K562 (cell line): ENCODE results near the gene DLGAP1. TPM values are rescaled to one million over a fixed set of nuclear protein-coding genes. Genes with fewer than 3 reads are reported as not detected.

Experiments used
- ATAC-seq: fragments of 200-7000 bp; cut with Tn5 transposase; 3 replicates; pipeline ENCODE4 v1.9.1; 2020; ENCODE audit warnings: moderate library complexity
- BruUV-seq: library from RNA; stranded (reverse); fragments of 400-500 nt; replicated peaks from 2 replicates; lab custom pipeline; 2021; lab: Mats Ljungman, UMichigan
- CTCF ChIA-PET: fragments of 300-600 bp; formaldehyde crosslinking; extraction: SDS; loops from one replicate; lab custom pipeline; 2021; ENCODE audit warnings: low intra/inter-chr PET ratio; lab: Yijun Ruan, JAX
- POLR2A ChIA-PET: fragments of 300-600, 350-650 bp; sonication (Branson Sonifier 250); formaldehyde crosslinking; extraction: SDS; loops from one replicate; lab custom pipeline; 2021; ENCODE audit warnings: antibody characterized with exemption, inconsistent platforms; lab: Yijun Ruan, JAX
- DNase-seq, 4 experiments: peaks; one replicate each; pipeline versions ENCODE4 v3.0.0 to v3.0.0-alpha.2; 2011 to 2018; ENCODE audit warnings: low spot score in 3 of 4, mixed read lengths in 3 of 4; ENCODE audit errors: extremely low read depth in 1 of 4
- FAIRE-seq: peaks from 2 replicates; lab custom pipeline; 2011; peaks lifted over from hg19 to GRCh38; lab: Jason Lieb, UNC
- H2AFZ ChIP-seq: 2 replicates; pipeline ENCODE4 v1.6.0; 2011; ENCODE audit warnings: low read depth, low read length, control low read depth, inconsistent platforms
- H3K27ac ChIP-seq: fragments of 200-600 bp; 3 replicates; pipeline ENCODE4 v1.8.0; 2011; ENCODE audit warnings: low read depth, mild to moderate bottlenecking, control low read depth, inconsistent platforms, low read length, moderate library complexity, mixed read lengths; ENCODE audit errors: extremely low read depth
- H3K27me3 ChIP-seq, 2 experiments: fragments of 300-600 bp in 1 of 2; 2 replicates in 1 of 2; 3 replicates in 1 of 2; pipeline versions ENCODE4 v1.6.0 to v1.8.0; 2011; ENCODE audit warnings: inconsistent platforms in 2 of 2, low read length in 2 of 2, mild to moderate bottlenecking in 1 of 2, mixed read lengths in 1 of 2, moderate library complexity in 1 of 2; ENCODE audit not compliant: control insufficient read depth in 2 of 2, insufficient read depth in 2 of 2
- H3K36me3 ChIP-seq: fragments of 300-600 bp; 3 replicates; pipeline ENCODE4 v1.8.0; 2011; ENCODE audit warnings: mild to moderate bottlenecking, low read length, inconsistent platforms; ENCODE audit not compliant: control insufficient read depth, insufficient read depth
- H3K4me1 ChIP-seq, 2 experiments: fragments of 200-600 bp in 1 of 2; replicated peaks in 1 of 2; 2 replicates in 1 of 2; 3 replicates in 1 of 2; pipeline versions ENCODE4 v1.5.1 to v1.8.0; 2011; ENCODE audit warnings: inconsistent platforms in 2 of 2, low read length in 2 of 2, mild to moderate bottlenecking in 1 of 2, mixed read lengths in 1 of 2, moderate library complexity in 1 of 2; ENCODE audit not compliant: control insufficient read depth in 2 of 2, insufficient read depth in 2 of 2
- H3K4me2 ChIP-seq: 2 replicates; pipeline ENCODE4 v1.6.1; 2011; ENCODE audit warnings: low read length, control low read depth, inconsistent platforms, mixed read lengths; ENCODE audit not compliant: insufficient read depth
- H3K4me3 ChIP-seq: fragments of 200-600 bp; sonication (generic), shearing (Covaris generic); 2 replicates; pipeline ENCODE4 v1.5.1; 2016; ENCODE audit warnings: control low read depth, inconsistent platforms
- H3K79me2 ChIP-seq: fragments of 200-600 bp; 3 replicates; pipeline ENCODE4 v1.8.0; 2011; ENCODE audit warnings: low read length, inconsistent platforms; ENCODE audit not compliant: control insufficient read depth, insufficient read depth
- H3K9ac ChIP-seq, 2 experiments: 2 replicates each; pipeline versions ENCODE4 v1.6.0 to v1.6.1; 2011; ENCODE audit warnings: low read depth in 2 of 2, low read length in 2 of 2, control low read depth in 1 of 2, inconsistent platforms in 1 of 2, mild to moderate bottlenecking in 1 of 2, mixed read lengths in 1 of 2; ENCODE audit not compliant: insufficient read depth in 1 of 2
- H3K9me1 ChIP-seq: one replicate; pipeline ENCODE4 v1.6.0; 2011; ENCODE audit warnings: inconsistent platforms, mild to moderate bottlenecking, low read length, moderate library complexity; ENCODE audit not compliant: control insufficient read depth, insufficient read depth
- H3K9me3 ChIP-seq: replicated peaks from 2 replicates; pipeline ENCODE4 v1.5.1; 2011; ENCODE audit warnings: low read depth, low read length, inconsistent platforms; ENCODE audit not compliant: control insufficient read depth, insufficient read depth
- H4K20me1 ChIP-seq: replicated peaks from 2 replicates; pipeline ENCODE4 v1.6.1; 2011; ENCODE audit warnings: low read length, inconsistent platforms, mixed read lengths; ENCODE audit not compliant: control insufficient read depth, insufficient read depth
- DMBX1 ChIP-seq: fragments of 250-450 bp; sonication (Bioruptor Pico); IDR thresholded peaks from 2 replicates; pipeline ENCODE4 v1.8.0; 2022; ENCODE audit warnings: inconsistent platforms, mild to moderate bottlenecking, moderate library complexity, borderline replicate concordance
- KAT7 ChIP-seq: sonication (generic); formaldehyde crosslinking; IDR thresholded peaks from 2 replicates; pipeline ENCODE4 v1.8.0; 2022; ENCODE audit warnings: missing genetic modification reagents, mild to moderate bottlenecking, borderline replicate concordance
- NFRKB ChIP-seq: fragments of 450-650 bp; IDR thresholded peaks from 2 replicates; pipeline ENCODE4 v1.6.1; 2016; ENCODE audit warnings: low read depth
- NFXL1 ChIP-seq: fragments of 450-650 bp; formaldehyde crosslinking; IDR thresholded peaks from 2 replicates; pipeline ENCODE4 v1.4.0; 2021; ENCODE audit warnings: mild to moderate bottlenecking
- RBM14 ChIP-seq: fragments of 200-400 bp; formaldehyde crosslinking; IDR thresholded peaks from 2 replicates; pipeline ENCODE4 v1.6.1; 2018; ENCODE audit warnings: low read depth, mild to moderate bottlenecking, low read length, moderate library complexity, borderline replicate concordance; ENCODE audit not compliant: insufficient read depth
- ZNF699 ChIP-seq: fragments of 250-450 bp; sonication (Bioruptor Pico); IDR thresholded peaks from 2 replicates; pipeline ENCODE4 v1.8.0; 2021; ENCODE audit warnings: mild to moderate bottlenecking, moderate library complexity; ENCODE audit not compliant: insufficient replicate concordance
- ZNF766 ChIP-seq: fragments of 200-800 bp; sonication (Bioruptor generic); conservative IDR thresholded peaks from 2 replicates; pipeline ENCODE4 v1.6.1; 2016; ENCODE audit warnings: missing genetic modification characterization, missing compliant biosample characterization
- WGBS: fragments of 100-300 bp; shearing (Covaris generic); methylation state at CpG from one replicate; pipeline ENCODE4 v1.1.6; 2016; ENCODE audit warnings: low coverage, mixed read lengths; ENCODE audit not compliant: insufficient coverage; ENCODE audit errors: missing lambda C conversion rate; 5-methylcytosine and 5-hydroxymethylcytosine counted together
- in situ Hi-C: fragments of 300-500 bp; cut with MboI; formaldehyde crosslinking; loops from 4 replicates; pipeline ENCODE4 v1.15.0; 2018; ENCODE audit warnings: inconsistent platforms, mixed read lengths
- intact Hi-C: fragments of 100-400 bp; cut with micrococcal nuclease; formaldehyde crosslinking; loops from 2 replicates; pipeline ENCODE4 v1.14.2; 2022
- polyA plus RNA-seq, 8 experiments: library from polyadenylated mRNA; depleted of rRNA in 4 of 8; stranded (reverse) in 5 of 8; unstranded in 3 of 8; fragments of >200 nt; fragmentation: Nextera tagmentation in 2 of 8; fragmentation: Illumina TruSeq in 1 of 8; extraction: Ambion mirVana in 2 of 8; extraction: Trizol in 1 of 8; gene quantifications; 2 replicates each; pipeline versions ENCODE4 v1.2.1 to v1.2.3, GENCODE V29; 2011 to 2014; ENCODE audit warnings: inconsistent platforms in 1 of 8, missing spikeins in 1 of 8
- total RNA-seq, 7 experiments: library from RNA; depleted of rRNA in 6 of 7; stranded (reverse); fragments of >200 nt in 6 of 7; fragmentation: Illumina TruSeq in 2 of 7; extraction: Trizol in 2 of 7; gene quantifications; 2 replicates each; pipeline versions ENCODE4 v1.2.1 to v1.2.3, GENCODE V29; 2011 to 2021; ENCODE audit warnings: low replicate concordance in 1 of 7
- TF ChIP-seq, protein P1 (sequence below): fragments of 450-650 bp; IDR thresholded peaks from 2 replicates; pipeline ENCODE4 v1.6.1; 2018; ENCODE audit warnings: mild to moderate bottlenecking, low read depth; ENCODE audit not compliant: partially characterized antibody
- TF ChIP-seq, protein P2 (sequence below): fragments of 250-450 bp; sonication (Bioruptor Pico); IDR thresholded peaks from 2 replicates; pipeline ENCODE4 v1.9.0; 2021; ENCODE audit warnings: mild to moderate bottlenecking

DLGAP1 gene
- total and polyA plus RNA-seq, 9 of the 15 experiments (the other 6 are each of a cell fraction or from before 2014, with no cell fraction given): 0.04 to 0.22 (median 0.08) TPM

DNA sequence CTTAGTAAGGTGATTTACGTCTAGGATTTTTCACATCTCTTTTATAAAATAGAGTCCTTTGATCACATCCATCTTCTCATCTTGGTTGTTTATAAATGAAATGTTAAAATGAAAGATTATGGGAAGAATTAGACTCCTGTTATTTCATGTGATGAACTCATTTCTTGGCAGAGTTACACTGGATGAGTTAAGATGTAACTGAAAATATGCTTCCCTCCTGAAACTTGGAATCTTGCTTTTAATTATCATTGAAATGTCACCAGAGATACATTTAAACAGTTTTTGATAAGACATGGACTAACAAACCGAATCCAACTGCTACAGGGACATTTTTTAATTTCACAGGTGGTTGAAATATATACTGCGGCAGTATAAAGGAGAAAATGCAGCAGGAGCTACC is 274.0 kb downstream of the DLGAP1 start (continued):
- no peak for TF ChIP-seq KAT7 (CRISPR knock-in tag)

DNA sequence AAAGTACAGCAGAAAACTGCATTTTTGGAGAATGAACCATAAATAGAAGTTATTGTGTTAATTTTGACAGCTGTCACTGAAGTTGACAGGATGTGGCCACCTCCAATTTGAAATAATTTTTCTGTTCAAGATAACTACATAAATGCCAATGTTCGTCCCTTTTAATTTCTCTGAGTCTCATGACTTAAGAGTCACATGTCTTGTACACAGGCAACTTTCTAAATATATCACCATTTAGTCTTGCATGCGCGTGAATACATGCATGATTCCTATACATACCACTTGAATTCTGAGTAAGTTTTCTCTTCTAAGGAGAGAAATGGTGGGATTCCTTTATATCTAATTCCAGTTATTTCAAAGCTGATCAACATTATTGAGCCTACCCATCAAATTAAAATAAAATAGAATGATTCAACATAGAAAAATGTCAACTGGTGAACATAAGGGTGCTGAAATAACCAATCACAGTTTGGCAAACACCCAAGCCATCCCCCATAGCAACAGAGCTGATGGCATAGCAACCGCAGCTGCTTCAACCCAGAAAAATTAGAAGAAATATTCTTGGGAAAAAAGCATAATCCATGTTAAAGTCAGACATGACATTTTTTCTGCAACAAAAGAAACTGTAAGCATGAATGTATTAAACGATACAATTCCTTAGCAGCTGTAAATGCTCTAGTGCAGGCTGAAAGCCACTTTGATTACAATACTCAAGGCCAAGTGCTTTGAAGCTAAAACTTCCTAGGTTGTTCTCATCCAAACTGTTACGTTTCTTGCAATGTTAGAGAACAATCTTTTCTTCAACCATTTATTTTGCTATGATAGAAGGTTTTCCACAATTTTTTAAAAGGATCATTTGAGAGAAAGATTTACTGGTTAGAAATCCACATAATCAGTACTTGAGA is 282.7 kb downstream of the DLGAP1 start:
- no peak for ATAC-seq
- Histone ChIP-seq H3K36me3 (no peaks in the 10 kb centered on the region), H3K9me1 (no peaks in the 10 kb centered on the region), H3K9ac (no peak overlapping the region), H3K27me3 (no peaks in the 10 kb centered on the region), H3K79me2 (no peaks in the 10 kb centered on the region), H3K27ac (no peak overlapping the region), H2AFZ (no peak overlapping the region), H4K20me1 (no peaks in the 10 kb centered on the region), H3K9me3 (no peaks in the 10 kb centered on the region), H3K4me2 (no peak overlapping the region), H3K4me3 (no peak overlapping the region), H3K4me1 (no peaks in the 10 kb centered on the region)
- POLR2A ChIA-PET: interaction anchor here (0.6 to 0.7 kb wide), 2 partner anchors 430 to 1845 kb away, joined by 3 read pairs; no protein-coding TSS in a partner anchor
- in situ Hi-C loops: no loop called here
- under 1% methylated on average over 6 of the region's 6 CpGs for WGBS
- no peak for DNase-seq
- intact Hi-C loops: no loop called here
- TF ChIP-seq ZNF766: no peak
- TF ChIP-seq, protein P1, sequence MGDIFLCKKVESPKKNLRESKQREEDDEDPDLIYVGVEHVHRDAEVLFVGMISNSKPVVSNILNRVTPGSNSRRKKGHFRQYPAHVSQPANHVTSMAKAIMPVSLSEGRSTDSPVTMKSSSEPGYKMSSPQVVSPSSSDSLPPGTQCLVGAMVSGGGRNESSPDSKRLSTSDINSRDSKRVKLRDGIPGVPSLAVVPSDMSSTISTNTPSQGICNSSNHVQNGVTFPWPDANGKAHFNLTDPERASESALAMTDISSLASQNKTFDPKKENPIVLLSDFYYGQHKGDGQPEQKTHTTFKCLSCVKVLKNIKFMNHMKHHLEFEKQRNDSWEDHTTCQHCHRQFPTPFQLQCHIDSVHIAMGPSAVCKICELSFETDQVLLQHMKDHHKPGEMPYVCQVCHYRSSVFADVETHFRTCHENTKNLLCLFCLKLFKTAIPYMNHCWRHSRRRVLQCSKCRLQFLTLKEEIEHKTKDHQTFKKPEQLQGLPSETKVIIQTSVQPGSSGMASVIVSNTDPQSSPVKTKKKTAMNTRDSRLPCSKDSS: no peak
- TF ChIP-seq DMBX1 (CRISPR knock-in tag): no peak
- no peak for TF ChIP-seq NFRKB
- TF ChIP-seq, protein P2, sequence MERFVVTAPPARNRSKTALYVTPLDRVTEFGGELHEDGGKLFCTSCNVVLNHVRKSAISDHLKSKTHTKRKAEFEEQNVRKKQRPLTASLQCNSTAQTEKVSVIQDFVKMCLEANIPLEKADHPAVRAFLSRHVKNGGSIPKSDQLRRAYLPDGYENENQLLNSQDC (CRISPR knock-in tag): no peak
- no peak for TF ChIP-seq ZNF699 (CRISPR knock-in tag)
- TF ChIP-seq NFXL1: no peak
- no peak for TF ChIP-seq RBM14
- no peak for FAIRE-seq
- BruUV-seq: no TSS peak
- CTCF ChIA-PET: no interaction called here
